GM23338 (cell line): ENCODE results near the gene SCFD2. TPM values are rescaled to one million over a fixed set of nuclear protein-coding genes. Genes with fewer than 3 reads are reported as not detected.

ENCODE experiments used
- ATAC-seq: fragments of 200-7000 bp; cut with Tn5 transposase; 3 replicates; pipeline ENCODE4 v1.9.1; 2020
- DNase-seq: peaks from one replicate; pipeline ENCODE4 v3.0.0-alpha.2; 2015; ENCODE audit warnings: low spot score
- H2AFZ ChIP-seq: fragments of 200-600 bp; sonication (generic); 2 replicates; pipeline ENCODE4 v1.8.0; 2016; ENCODE audit warnings: antibody characterized with exemption, mild to moderate bottlenecking, moderate library complexity
- H3F3A ChIP-seq: fragments of 200-600 bp; sonication (generic); replicated peaks from 2 replicates; pipeline ENCODE4 v1.8.0; 2017; ENCODE audit warnings: antibody characterized with exemption, mixed run types, low read depth
- H3K27ac ChIP-seq: fragments of 200-600 bp; sonication (generic); 2 replicates; pipeline ENCODE4 v1.6.1; 2016; ENCODE audit warnings: low read depth
- H3K27me3 ChIP-seq: fragments of 200-600 bp; sonication (generic); 2 replicates; pipeline ENCODE4 v1.8.0; 2016; ENCODE audit warnings: mild to moderate bottlenecking, mixed run types, moderate library complexity; ENCODE audit not compliant: insufficient read depth
- H3K36me3 ChIP-seq: fragments of 200-600 bp; sonication (generic); 2 replicates; pipeline ENCODE4 v1.8.0; 2016; ENCODE audit warnings: mild to moderate bottlenecking; ENCODE audit not compliant: insufficient read depth
- H3K4me1 ChIP-seq: fragments of 200-600 bp; sonication (generic); 2 replicates; pipeline ENCODE4 v1.8.0; 2016; ENCODE audit warnings: mild to moderate bottlenecking, moderate library complexity; ENCODE audit not compliant: insufficient read depth
- H3K4me2 ChIP-seq: fragments of 200-600 bp; sonication (generic); 2 replicates; pipeline ENCODE4 v1.7.1; 2017; ENCODE audit warnings: mixed run types
- H3K4me3 ChIP-seq: fragments of 200-600 bp; sonication (generic); 2 replicates; pipeline ENCODE4 v1.6.1; 2016; ENCODE audit warnings: mixed run types
- H3K79me2 ChIP-seq: fragments of 200-600 bp; sonication (generic); replicated peaks from 2 replicates; pipeline ENCODE4 v1.8.0; 2017; ENCODE audit warnings: mild to moderate bottlenecking; ENCODE audit not compliant: insufficient read depth
- H3K9me2 ChIP-seq: fragments of 200-600 bp; sonication (generic); 2 replicates; pipeline ENCODE4 v1.8.0; 2017; ENCODE audit not compliant: insufficient read depth
- H4K20me1 ChIP-seq: fragments of 200-600 bp; sonication (generic); replicated peaks from 2 replicates; pipeline ENCODE4 v1.8.0; 2017; ENCODE audit warnings: mild to moderate bottlenecking; ENCODE audit not compliant: insufficient read depth
- H3K27ac Mint-ChIP-seq: 2 replicates; pipeline ENCODE4 v1.8.0; 2020; ENCODE audit warnings: inconsistent platforms, mild to moderate bottlenecking, moderate library complexity, mixed read lengths
- H3K27me3 Mint-ChIP-seq: 3 replicates; pipeline ENCODE4 v1.8.0; 2022; ENCODE audit warnings: low read depth, mild to moderate bottlenecking, moderate library complexity, mixed read lengths, inconsistent platforms; ENCODE audit not compliant: insufficient read depth, poor library complexity
- H3K36me3 Mint-ChIP-seq: 3 replicates; pipeline ENCODE4 v1.8.0; 2021; ENCODE audit warnings: low read depth, mild to moderate bottlenecking, inconsistent platforms, moderate library complexity, mixed read lengths
- H3K4me1 Mint-ChIP-seq: 3 replicates; pipeline ENCODE4 v1.8.0; 2020; ENCODE audit warnings: mild to moderate bottlenecking, inconsistent platforms, mixed read lengths
- H3K4me3 Mint-ChIP-seq: 3 replicates; pipeline ENCODE4 v1.8.0; 2021; ENCODE audit warnings: moderate library complexity, mild to moderate bottlenecking, inconsistent platforms, mixed read lengths
- H3K9me3 Mint-ChIP-seq: 3 replicates; pipeline ENCODE4 v1.8.0; 2020; ENCODE audit warnings: moderate library complexity, mild to moderate bottlenecking, inconsistent platforms, mixed read lengths
- EZH2 ChIP-seq: fragments of 200-600 bp; sonication (generic); IDR thresholded peaks from one replicate; pipeline ENCODE4 v1.8.0; 2017; ENCODE audit warnings: antibody characterized with exemption, mild to moderate bottlenecking, low read depth; ENCODE audit not compliant: unreplicated experiment
- EZH2phosphoT487 ChIP-seq: fragments of 200-600 bp; sonication (generic); IDR thresholded peaks from one replicate; pipeline ENCODE4 v1.8.1; 2018; ENCODE audit warnings: antibody characterized with exemption; ENCODE audit not compliant: unreplicated experiment
- JUNB ChIP-seq: IDR thresholded peaks from one replicate; pipeline ENCODE4 v1.6.1; 2016; ENCODE audit warnings: antibody characterized with exemption; ENCODE audit not compliant: unreplicated experiment
- NANOG ChIP-seq: IDR thresholded peaks from 2 replicates; pipeline ENCODE4 v1.6.1; 2016; ENCODE audit warnings: antibody characterized with exemption, borderline replicate concordance
- POLR2AphosphoS5 ChIP-seq: IDR thresholded peaks from 2 replicates; pipeline ENCODE4 v1.6.1; 2016; ENCODE audit warnings: antibody characterized with exemption, low read depth
- STAT1 ChIP-seq: IDR thresholded peaks from one replicate; pipeline ENCODE4 v1.6.1; 2016; ENCODE audit warnings: antibody characterized with exemption; ENCODE audit not compliant: unreplicated experiment
- ZNF114 ChIP-seq: fragments of 250-450 bp; sonication (Bioruptor Pico); IDR thresholded peaks from 2 replicates; pipeline ENCODE4 v1.5.0; 2020; ENCODE audit warnings: mild to moderate bottlenecking, moderate library complexity
- ZNF331 ChIP-seq: fragments of 250-450 bp; sonication (Bioruptor Pico); IDR thresholded peaks from 2 replicates; pipeline ENCODE4 v1.5.0; 2020; ENCODE audit warnings: low read depth, mild to moderate bottlenecking, moderate library complexity
- polyA plus RNA-seq: library from polyadenylated mRNA; unstranded; fragments of >200 nt; fragmentation: Nextera tagmentation; extraction: Ambion mirVana; gene quantifications from 2 replicates; pipeline ENCODE4 v1.2.1, GENCODE V29; 2016
- total RNA-seq: library from RNA; depleted of rRNA; stranded (reverse); fragments of >200 nt; shearing (Covaris generic); gene quantifications from 2 replicates; pipeline ENCODE4 v1.2.3, GENCODE V29; 2014
- TF ChIP-seq, protein P1 (sequence below): fragments of 250-450 bp; sonication (Bioruptor Pico); IDR thresholded peaks from 2 replicates; pipeline ENCODE4 v1.5.0; 2020; ENCODE audit warnings: mild to moderate bottlenecking, moderate library complexity
- TF ChIP-seq, protein P2 (sequence below): IDR thresholded peaks from 2 replicates; pipeline ENCODE4 v1.6.1; 2016; ENCODE audit warnings: antibody characterized with exemption

Gene SCFD2
- total and polyA plus RNA-seq, 2 experiments from 2014 or later, result 5.7 to 17.5 TPM

GRCh38 chr4:53185869-53186585, 179.8 kb downstream of the SCFD2 start:
- no peaks in the 10 kb centered on the region for H3K27me3 ChIP-seq
- no peaks in the 10 kb centered on the region for H3K36me3 ChIP-seq
- TF ChIP-seq POLR2AphosphoS5 (no peak), EZH2phosphoT487 (no peak), JUNB (no peak), EZH2 (no peak), ZNF331 (CRISPR knock-in tag) (no peak), NANOG (no peak), ZNF114 (CRISPR knock-in tag) (no peak), STAT1 (no peak)
- TF ChIP-seq, protein P1, sequence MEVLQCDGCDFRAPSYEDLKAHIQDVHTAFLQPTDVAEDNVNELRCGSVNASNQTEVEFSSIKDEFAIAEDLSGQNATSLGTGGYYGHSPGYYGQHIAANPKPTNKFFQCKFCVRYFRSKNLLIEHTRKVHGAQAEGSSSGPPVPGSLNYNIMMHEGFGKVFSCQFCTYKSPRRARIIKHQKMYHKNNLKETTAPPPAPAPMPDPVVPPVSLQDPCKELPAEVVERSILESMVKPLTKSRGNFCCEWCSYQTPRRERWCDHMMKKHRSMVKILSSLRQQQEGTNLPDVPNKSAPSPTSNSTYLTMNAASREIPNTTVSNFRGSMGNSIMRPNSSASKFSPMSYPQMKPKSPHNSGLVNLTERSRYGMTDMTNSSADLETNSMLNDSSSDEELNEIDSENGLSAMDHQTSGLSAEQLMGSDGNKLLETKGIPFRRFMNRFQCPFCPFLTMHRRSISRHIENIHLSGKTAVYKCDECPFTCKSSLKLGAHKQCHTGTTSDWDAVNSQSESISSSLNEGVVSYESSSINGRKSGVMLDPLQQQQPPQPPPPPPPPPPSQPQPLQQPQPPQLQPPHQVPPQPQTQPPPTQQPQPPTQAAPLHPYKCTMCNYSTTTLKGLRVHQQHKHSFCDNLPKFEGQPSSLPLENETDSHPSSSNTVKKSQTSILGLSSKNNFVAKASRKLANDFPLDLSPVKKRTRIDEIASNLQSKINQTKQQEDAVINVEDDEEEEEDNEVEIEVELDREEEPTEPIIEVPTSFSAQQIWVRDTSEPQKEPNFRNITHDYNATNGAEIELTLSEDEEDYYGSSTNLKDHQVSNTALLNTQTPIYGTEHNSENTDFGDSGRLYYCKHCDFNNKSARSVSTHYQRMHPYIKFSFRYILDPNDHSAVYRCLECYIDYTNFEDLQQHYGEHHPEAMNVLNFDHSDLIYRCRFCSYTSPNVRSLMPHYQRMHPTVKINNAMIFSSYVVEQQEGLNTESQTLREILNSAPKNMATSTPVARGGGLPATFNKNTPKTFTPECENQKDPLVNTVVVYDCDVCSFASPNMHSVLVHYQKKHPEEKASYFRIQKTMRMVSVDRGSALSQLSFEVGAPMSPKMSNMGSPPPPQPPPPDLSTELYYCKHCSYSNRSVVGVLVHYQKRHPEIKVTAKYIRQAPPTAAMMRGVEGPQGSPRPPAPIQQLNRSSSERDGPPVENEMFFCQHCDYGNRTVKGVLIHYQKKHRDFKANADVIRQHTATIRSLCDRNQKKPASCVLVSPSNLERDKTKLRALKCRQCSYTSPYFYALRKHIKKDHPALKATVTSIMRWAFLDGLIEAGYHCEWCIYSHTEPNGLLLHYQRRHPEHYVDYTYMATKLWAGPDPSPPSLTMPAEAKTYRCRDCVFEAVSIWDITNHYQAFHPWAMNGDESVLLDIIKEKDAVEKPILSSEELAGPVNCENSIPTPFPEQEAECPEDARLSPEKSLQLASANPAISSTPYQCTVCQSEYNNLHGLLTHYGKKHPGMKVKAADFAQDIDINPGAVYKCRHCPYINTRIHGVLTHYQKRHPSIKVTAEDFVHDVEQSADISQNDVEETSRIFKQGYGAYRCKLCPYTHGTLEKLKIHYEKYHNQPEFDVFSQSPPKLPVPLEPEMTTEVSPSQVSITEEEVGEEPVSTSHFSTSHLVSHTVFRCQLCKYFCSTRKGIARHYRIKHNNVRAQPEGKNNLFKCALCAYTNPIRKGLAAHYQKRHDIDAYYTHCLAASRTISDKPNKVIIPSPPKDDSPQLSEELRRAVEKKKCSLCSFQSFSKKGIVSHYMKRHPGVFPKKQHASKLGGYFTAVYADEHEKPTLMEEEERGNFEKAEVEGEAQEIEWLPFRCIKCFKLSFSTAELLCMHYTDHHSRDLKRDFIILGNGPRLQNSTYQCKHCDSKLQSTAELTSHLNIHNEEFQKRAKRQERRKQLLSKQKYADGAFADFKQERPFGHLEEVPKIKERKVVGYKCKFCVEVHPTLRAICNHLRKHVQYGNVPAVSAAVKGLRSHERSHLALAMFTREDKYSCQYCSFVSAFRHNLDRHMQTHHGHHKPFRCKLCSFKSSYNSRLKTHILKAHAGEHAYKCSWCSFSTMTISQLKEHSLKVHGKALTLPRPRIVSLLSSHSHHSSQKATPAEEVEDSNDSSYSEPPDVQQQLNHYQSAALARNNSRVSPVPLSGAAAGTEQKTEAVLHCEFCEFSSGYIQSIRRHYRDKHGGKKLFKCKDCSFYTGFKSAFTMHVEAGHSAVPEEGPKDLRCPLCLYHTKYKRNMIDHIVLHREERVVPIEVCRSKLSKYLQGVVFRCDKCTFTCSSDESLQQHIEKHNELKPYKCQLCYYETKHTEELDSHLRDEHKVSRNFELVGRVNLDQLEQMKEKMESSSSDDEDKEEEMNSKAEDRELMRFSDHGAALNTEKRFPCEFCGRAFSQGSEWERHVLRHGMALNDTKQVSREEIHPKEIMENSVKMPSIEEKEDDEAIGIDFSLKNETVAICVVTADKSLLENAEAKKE, result no peak
- TF ChIP-seq, protein P2, sequence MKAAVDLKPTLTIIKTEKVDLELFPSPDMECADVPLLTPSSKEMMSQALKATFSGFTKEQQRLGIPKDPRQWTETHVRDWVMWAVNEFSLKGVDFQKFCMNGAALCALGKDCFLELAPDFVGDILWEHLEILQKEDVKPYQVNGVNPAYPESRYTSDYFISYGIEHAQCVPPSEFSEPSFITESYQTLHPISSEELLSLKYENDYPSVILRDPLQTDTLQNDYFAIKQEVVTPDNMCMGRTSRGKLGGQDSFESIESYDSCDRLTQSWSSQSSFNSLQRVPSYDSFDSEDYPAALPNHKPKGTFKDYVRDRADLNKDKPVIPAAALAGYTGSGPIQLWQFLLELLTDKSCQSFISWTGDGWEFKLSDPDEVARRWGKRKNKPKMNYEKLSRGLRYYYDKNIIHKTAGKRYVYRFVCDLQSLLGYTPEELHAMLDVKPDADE, result no peak
- H3K79me2 ChIP-seq, result no peaks in the 10 kb centered on the region
- H4K20me1 ChIP-seq, result no peaks in the 10 kb centered on the region
- no peak overlapping the region for H3K4me3 ChIP-seq
- no peak overlapping the region for H2AFZ ChIP-seq
- no peaks in the 10 kb centered on the region for H3K4me1 ChIP-seq
- H3F3A ChIP-seq, result no peaks in the 10 kb centered on the region
- H3K4me2 ChIP-seq, result no peak overlapping the region
- H3K4me3 Mint-ChIP-seq, result no peak overlapping the region
- peaks cover 3% of the 10 kb centered on the region; the same call in 1 of the 3 replicates for H3K36me3 Mint-ChIP-seq
- no peaks in the 10 kb centered on the region for H3K4me1 Mint-ChIP-seq
- no peaks in the 10 kb centered on the region for H3K9me2 ChIP-seq
- H3K27ac Mint-ChIP-seq, result no peak overlapping the region
- DNase-seq, result no peak
- H3K27me3 Mint-ChIP-seq, result no peaks in the 10 kb centered on the region
- H3K27ac ChIP-seq, result no peak overlapping the region
- H3K9me3 Mint-ChIP-seq, result peaks cover 8% of the 10 kb centered on the region; the same call in 2 of the 3 replicates
- ATAC-seq, result no peak
